ENCODE measurements around the gene ASTN2. TPM values are rescaled to one million over a fixed set of nuclear protein-coding genes. Genes with fewer than 3 reads are reported as not detected.

The ASTN2 gene
- polyA plus RNA-seq, 2 of the 4 experiments (the other 2 are of a cell fraction) = 5.8 to 11.6 TPM

- H3K9me3 ChIP-seq = no peaks in the 10 kb centered on the region
- DNase-seq (ENCODE audit: low read depth in 1 of 2, low spot score in 1 of 2) (no peak), FAIRE-seq (no peak), ATAC-seq (no peak)
- ChIA-PET CTCF (interaction anchor here (1.2 to 2.1 kb wide), 3 partner anchors 9 to 186 kb away, joined by 4 to 8 read pairs (median 5); no protein-coding TSS in a partner anchor), POLR2A (no interaction called here)
- H3K4me1 ChIP-seq = peaks cover 44% of the 10 kb centered on the region
- H3K4me2 ChIP-seq = no peak overlapping the region
- H3K27ac ChIP-seq = peak overlapping the region in 1 of 2 experiments; percentile 53; a peak in 3 of 6 replicates
- 92% methylated on average over 4 of the region's 4 CpGs for WGBS (ENCODE audit: missing lambda C conversion rate)
- no peak overlapping the region for H3K4me3 ChIP-seq
- TF ChIP-seq JUN (IDR thresholded peaks at IDR 0.05) (0 out of 5 replicates have a peak, but pooled peaks of 1 of the 2 experiments have one; percentile 7), MAX (IDR thresholded peaks at IDR 0.05) (no peak)
Observed at GRCh38 chr9:116391306-116391900, 1023.5 kb downstream of the ASTN2 start.

- peak overlapping the region in 1 of 2 experiments; percentile 53; a peak in 4 of 6 replicates for H3K27ac ChIP-seq
- no peak for ATAC-seq
- TF ChIP-seq BHLHE40 (IDR thresholded peaks at IDR 0.05; ENCODE audit: low read depth, low read length) = no peak
- TF ChIP-seq HOXA7 (CRISPR knock-in tag; IDR thresholded peaks at IDR 0.05) = no peak
- no peak for TF ChIP-seq EHMT2 (IDR thresholded peaks at IDR 0.05; ENCODE audit: low read depth)
- TF ChIP-seq NFE2L2 (conservative IDR thresholded peaks at IDR 0.05; ENCODE audit: low read length) = no peak
- no peak for TF ChIP-seq ZSCAN20 (CRISPR knock-in tag; IDR thresholded peaks at IDR 0.05)
- TF ChIP-seq E2F6 (IDR thresholded peaks at IDR 0.05; ENCODE audit: borderline replicate concordance, low read depth) = no peak
- TF ChIP-seq HDAC2 (IDR thresholded peaks at IDR 0.05) = no peak
- TF ChIP-seq USF2 (IDR thresholded peaks at IDR 0.05) = no peak
- TF ChIP-seq CHD2 (IDR thresholded peaks at IDR 0.05; ENCODE audit: low read length, partially characterized antibody) = no peak
- TF ChIP-seq RFX5 (IDR thresholded peaks at IDR 0.05) = no peak
- no peak for TF ChIP-seq RNF2 (IDR thresholded peaks at IDR 0.05; ENCODE audit: borderline replicate concordance, low read depth)
- TF ChIP-seq PHF8 (IDR thresholded peaks at IDR 0.05; ENCODE audit: borderline replicate concordance, low read depth) = no peak
- TF ChIP-seq TP53 (CRISPR knock-in tag; IDR thresholded peaks at IDR 0.05) = no peak
- TF ChIP-seq CBX2 (IDR thresholded peaks at IDR 0.05; ENCODE audit: borderline replicate concordance, low read depth) = no peak
- no peak for TF ChIP-seq HES2 (IDR thresholded peaks at IDR 0.05)
- ChIA-PET CTCF (interaction anchor here (1.2 to 2.1 kb wide), 3 partner anchors 9 to 186 kb away, joined by 4 to 8 read pairs (median 5); no protein-coding TSS in a partner anchor), POLR2A (no interaction called here)
- DNase-seq (ENCODE audit: low read depth in 1 of 2, low spot score in 1 of 2) = no peak
- WGBS (ENCODE audit: missing lambda C conversion rate) = 93% methylated on average over 7 of the region's 7 CpGs
- H3K4me3 ChIP-seq = no peak overlapping the region
- H3K9me3 ChIP-seq = no peaks in the 10 kb centered on the region
- FAIRE-seq = no peak
- H3K4me2 ChIP-seq = no peak overlapping the region
- peaks cover 51% of the 10 kb centered on the region for H3K4me1 ChIP-seq
Observed at GRCh38 chr9:116390303-116391228, 1024.3 kb downstream of the ASTN2 start.

GRCh38 chr9:116389541-116390302, 1025.1 kb downstream of the ASTN2 start:
- no peak for FAIRE-seq
- no peak for ATAC-seq
- peak overlapping the region in 1 of 2 experiments; percentile 53; a peak in 4 of 6 replicates for H3K27ac ChIP-seq
- TF ChIP-seq JUN (IDR thresholded peaks at IDR 0.05) (no peak), EHF (CRISPR knock-in tag; IDR thresholded peaks at IDR 0.05) (no peak), MAX (IDR thresholded peaks at IDR 0.05) (no peak), SREBF2 (IDR thresholded peaks at IDR 0.05) (no peak), HOXB5 (CRISPR knock-in tag; IDR thresholded peaks at IDR 0.05) (no peak), BHLHE40 (IDR thresholded peaks at IDR 0.05; ENCODE audit: low read depth, low read length) (no peak), CBX2 (IDR thresholded peaks at IDR 0.05; ENCODE audit: borderline replicate concordance, low read depth) (no peak), PHF8 (IDR thresholded peaks at IDR 0.05; ENCODE audit: borderline replicate concordance, low read depth) (no peak), POLR2AphosphoS2 (conservative IDR thresholded peaks at IDR 0.05; ENCODE audit: low read length) (no peak), POLR2A (IDR thresholded peaks at IDR 0.05; ENCODE audit: low read length) (no peak), HMGXB4 (CRISPR knock-in tag; IDR thresholded peaks at IDR 0.05; ENCODE audit: borderline replicate concordance) (no peak), NR3C1 (IDR thresholded peaks at IDR 0.05) (no peak), RNF2 (IDR thresholded peaks at IDR 0.05; ENCODE audit: borderline replicate concordance, low read depth) (no peak), ZC3H11A (IDR thresholded peaks at IDR 0.05) (no peak), RCOR1 (IDR thresholded peaks at IDR 0.05; ENCODE audit: low read depth, low read length) (no peak)
- no peaks in the 10 kb centered on the region for H3K9me3 ChIP-seq
- no peak for DNase-seq (ENCODE audit: low read depth in 1 of 2, low spot score in 1 of 2)
- ChIA-PET CTCF (no interaction called here), POLR2A (no interaction called here)
- H3K4me2 ChIP-seq = no peak overlapping the region
- H3K4me1 ChIP-seq = peaks cover 49% of the 10 kb centered on the region
- WGBS (ENCODE audit: missing lambda C conversion rate) = 85% methylated on average over 1 of the region's 1 CpG
- H3K4me3 ChIP-seq = no peak overlapping the region
